ENCODE measurements around the gene BMAL1.
"Not testable (repeated sequence)": the region's sequence is repeated elsewhere in the genome, so short reads cannot be mapped to it uniquely, and the experiment has no call there.

The BMAL1 gene

DNA sequence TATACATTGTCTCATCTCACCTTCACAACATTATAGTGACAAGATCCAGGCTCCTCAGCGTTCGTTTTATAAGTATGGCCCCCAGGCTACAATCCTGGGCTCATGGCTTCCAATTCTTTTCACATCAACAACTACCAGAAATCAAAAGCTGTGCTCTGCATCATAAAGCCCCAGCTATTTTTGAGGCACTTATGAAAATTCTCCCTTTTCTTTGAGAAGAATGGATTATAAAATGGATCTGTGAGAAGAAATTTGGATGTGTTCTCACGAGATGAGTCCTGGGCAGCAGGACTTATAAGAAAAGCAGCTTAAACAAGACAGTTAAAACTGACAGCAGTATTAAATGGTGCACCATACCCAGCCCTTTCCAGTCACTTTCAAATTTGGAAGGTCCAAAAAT lies 105.2 kb downstream of the BMAL1 start:
- DNase-seq (ENCODE audit: low spot score), result no peak

DNA sequence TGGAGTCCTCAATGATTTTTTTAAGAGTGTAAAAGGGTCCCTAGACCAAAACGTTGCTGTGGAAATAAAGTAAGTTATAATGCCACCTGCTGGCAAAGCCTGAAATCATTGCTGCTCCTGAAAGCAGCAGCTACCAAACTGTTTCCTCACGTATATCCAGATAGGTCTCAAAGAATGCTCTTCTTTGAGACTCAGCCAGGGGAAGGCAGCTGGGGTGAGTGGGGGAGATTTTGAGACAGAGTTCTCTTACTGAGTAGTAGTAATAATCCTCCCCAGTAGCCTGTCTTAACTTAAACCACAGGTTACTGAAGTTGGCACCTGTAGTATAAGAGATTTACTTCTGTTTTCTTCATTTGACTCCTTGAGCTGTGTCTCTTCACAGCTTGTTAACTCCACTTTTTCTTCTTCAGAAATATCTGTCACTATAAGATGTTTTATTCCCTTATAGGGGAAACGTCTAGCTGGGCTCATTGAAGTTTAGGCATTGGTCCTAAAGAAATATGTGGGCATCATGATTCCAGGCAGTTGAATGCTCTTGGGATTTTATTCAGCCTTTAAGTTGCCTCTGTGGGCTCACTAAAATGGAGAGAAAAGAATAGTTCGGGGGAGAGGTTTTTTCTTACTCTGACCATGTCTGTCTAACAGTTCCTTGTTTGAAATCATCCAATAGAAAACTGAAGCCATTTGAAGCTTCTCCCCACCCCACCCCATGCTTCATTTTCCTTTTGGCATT lies 107.5 kb downstream of the BMAL1 start:
- peak; percentile 58 for DNase-seq (ENCODE audit: low spot score)

GRCh38 chr11:13386567-13386966 lies 109.0 kb downstream of the BMAL1 start:
- no peak for DNase-seq (ENCODE audit: low spot score)

DNA sequence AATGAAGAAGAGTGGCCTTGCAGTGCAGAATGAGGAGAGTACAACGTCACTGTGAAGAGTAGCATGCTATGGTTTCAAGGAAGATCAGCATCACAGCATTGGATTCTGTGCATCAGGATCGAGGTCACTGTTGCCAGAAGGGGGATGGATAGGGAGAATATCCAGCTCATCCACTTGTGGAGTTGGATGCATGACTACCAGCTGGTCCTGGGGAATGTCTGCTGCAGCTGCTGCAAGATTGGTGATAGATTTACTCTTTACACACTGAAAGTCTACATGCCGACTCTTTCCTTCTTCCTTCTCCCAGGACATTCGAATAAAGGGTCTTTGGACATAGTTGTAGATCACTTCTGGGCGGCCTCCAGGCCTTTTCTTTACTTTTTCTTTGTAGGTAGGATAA lies 111.2 kb downstream of the BMAL1 start:
- no peak for DNase-seq (ENCODE audit: low spot score)

DNA sequence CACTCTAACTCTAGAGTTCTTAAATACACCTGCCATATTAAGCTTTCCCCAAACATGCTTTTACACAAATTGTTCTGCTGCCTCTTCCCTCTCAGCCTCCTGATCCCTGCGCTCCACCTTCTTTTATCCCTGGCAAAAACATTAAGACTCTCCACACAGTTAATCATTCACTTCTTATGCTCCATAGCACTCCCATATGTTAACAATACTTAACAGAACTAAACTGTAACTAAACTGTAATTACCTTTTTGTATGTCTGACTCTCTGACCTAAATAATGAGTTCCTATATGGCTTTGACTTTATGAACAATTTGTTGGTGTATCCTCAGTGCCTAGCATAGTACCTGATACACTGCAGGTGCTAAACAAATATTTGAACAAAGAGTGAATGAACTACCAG lies 113.6 kb downstream of the BMAL1 start:
- no peak for DNase-seq (ENCODE audit: low spot score)

DNA sequence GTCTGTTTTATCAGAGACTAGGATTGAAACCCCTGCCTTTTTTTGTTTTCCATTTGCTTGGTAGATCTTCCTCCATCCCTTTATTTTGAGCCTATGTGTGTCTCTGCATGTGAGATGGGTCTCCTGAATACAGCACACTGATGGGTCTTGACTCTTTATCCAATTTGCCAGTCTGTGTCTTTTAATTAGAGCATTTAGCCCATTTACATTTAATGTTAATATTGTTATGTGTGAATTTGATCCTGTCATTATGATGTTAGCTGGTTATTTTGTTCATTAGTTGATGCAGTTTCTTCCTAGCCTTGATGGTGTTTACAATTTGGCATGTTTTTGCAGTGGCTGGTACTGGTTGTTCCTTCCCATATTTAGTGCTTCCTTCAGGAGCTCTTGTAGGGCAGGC lies 120.7 kb downstream of the BMAL1 start:
- not testable (repeated sequence) for DNase-seq (ENCODE audit: low spot score)

DNA sequence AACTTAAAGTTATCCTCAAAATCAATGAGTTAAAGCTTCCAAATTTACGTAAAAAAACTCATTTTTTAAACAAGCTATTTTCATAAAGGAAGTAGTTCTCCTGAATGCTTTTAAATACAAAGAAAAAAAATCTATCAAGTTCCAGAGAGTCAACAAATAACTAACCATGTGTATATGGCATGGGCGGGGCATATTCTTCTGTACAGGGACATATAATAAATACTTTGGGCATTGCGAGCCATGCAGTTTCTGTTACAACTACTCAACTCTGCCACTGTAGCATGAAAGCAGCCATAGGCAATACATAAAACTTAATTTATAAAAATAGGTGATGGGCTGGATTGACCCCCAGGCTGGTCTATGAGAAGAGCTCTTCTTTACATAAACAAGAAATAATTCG lies 127.6 kb downstream of the BMAL1 start:
- no peak for DNase-seq (ENCODE audit: low spot score)

DNA sequence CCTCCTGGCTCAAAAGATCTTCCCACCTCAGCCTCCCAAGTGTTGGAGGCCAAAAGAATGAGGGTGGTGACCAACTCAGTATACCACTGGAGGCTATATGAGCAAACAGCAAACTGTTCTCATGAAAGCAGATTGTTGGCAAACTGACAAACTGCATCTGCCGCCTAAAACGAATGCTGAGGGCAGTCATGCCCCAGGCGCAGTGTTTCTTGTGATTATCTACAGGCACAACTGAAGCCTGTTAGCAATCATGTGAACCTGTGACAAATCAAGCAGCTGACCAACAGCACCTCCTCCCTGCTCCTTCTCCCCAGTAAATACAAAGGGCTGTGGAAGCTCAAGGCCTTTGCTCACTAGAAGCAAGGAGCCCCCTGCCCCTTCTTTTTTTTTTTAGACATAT lies 137.6 kb downstream of the BMAL1 start:
- DNase-seq (ENCODE audit: low spot score), result no peak

GRCh38 chr11:13421561-13421960 lies 144.0 kb downstream of the BMAL1 start:
- DNase-seq (ENCODE audit: low spot score), result no peak

GRCh38 chr11:13423372-13423771 lies 145.8 kb downstream of the BMAL1 start:
- DNase-seq (ENCODE audit: low spot score), result no peak

GRCh38 chr11:13427440-13427839 lies 149.8 kb downstream of the BMAL1 start:
- DNase-seq (ENCODE audit: low spot score), result no peak

DNA sequence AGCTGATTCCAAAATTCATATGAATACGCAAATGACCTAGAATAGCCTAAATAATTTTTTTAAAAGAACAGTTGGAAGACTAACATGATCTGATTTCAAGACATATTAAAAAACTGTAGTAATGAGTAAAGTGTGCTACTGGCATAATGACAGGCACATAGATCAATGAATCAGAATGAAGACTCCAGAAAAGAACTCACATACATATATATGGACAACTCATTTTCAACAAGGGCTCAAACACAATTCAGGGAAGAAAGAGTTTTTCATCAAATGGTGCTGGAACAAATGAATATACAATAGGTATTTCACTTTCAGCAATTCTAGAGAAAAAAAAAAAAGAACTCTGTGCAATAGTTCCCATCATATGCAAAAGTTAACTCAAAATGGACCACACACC lies 151.7 kb downstream of the BMAL1 start:
- DNase-seq (ENCODE audit: low spot score), result no peak

DNA sequence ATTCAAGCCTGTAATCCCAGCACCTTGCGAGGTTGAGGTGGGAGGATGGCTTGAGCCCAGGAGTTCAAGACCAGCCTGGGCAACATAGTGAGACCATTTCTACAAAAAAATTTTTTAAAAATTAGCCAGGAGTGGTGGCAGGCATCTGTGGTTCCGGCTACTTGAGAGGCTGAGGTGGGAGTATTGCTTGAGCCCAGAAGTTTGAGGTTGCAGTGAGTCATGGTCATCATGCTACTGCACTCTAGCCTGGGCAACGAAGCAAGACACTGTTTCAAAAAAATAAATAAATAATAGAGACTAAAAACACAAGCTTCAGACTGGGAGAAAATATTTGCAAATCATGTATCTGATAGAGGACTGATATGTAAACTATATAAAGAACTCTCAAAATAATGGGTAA lies 152.2 kb downstream of the BMAL1 start:
- DNase-seq (ENCODE audit: low spot score), result no peak

GRCh38 chr11:13433437-13433836 lies 155.8 kb downstream of the BMAL1 start:
- no peak for DNase-seq (ENCODE audit: low spot score)

DNA sequence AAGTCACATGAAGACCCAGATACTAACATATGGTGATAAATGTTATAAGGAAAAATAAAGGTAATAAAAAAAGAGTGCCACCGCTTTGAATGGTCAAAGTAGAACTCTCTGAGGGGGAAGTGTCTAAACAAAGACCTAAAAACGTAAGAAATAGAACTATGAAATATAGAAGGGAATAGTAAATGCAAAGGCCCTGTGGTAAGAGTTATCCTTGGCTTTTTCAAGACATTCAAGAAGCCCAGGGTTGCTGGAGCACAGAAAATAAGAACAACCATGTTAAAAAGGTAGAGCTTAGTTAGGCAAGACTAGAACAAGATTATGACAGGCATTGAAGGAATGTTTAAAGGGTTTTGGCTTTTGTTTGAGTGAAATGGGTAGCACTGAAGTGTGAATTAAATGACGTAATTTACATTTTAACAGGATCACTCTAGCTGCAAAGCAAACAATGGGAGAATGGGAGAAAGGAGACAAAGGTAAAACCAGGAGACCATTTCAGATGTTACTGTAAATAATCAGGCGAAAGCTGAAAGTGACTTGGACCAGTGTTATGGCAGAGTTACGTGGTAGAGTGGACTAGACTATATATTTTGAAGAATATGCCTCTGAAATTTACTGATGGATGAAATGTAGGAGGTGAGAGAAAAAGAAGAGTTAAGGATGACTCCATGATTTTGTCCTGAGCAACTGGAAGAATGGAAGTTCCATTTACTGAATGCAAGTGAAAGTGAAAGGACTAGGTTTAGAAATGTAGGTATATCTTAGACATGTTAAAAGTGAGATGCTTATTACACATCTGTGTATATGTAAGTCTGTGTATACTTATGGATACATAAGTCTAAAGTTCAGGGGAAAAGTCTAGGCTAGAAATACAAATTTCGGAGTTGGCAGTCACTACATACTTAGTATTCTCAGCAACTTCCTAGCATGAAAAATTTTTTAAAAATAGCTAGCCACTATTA lies 156.9 kb downstream of the BMAL1 start:
- DNase-seq (ENCODE audit: low spot score), result no peak

DNA sequence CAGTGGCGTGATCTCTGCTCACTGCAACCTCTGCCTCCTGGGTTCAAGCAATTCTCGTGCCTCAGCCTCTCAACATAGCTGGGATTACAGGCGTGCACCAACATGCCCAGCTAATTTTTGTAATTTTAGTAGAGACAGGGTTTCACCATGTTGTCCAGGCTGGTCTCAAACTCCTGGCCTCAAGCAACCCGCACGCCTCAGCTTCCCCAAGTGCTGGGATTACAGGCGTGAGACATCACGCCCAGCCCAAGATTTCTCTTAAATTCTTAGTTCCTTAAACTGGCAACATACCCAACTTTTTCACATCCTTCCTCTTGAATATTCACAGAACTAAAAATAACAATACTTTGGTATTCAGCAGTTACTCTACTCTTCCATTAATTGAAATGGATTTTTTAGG lies 159.2 kb downstream of the BMAL1 start:
- not testable (repeated sequence) for DNase-seq (ENCODE audit: low spot score)

Measured in AG08395 (cell line).